HepG2 (cell line): ENCODE measurements around the gene ZNF331. TPM values are rescaled to one million over a fixed set of nuclear protein-coding genes. Genes with fewer than 3 reads are reported as not detected.

Source experiments
- ATAC-seq: fragments of 200-7000 bp; cut with Tn5 transposase; 3 replicates; pipeline ENCODE4 v1.9.1; 2020; ENCODE audit warnings: mild to moderate bottlenecking, moderate library complexity
- BruUV-seq: library from RNA; stranded (reverse); fragments of 400-500 nt; replicated peaks from 2 replicates; lab custom pipeline; 2021; lab: Mats Ljungman, UMichigan
- CTCF ChIA-PET: fragments of 300-600 bp; formaldehyde crosslinking; extraction: SDS; loops from one replicate; lab custom pipeline; 2021; ENCODE audit warnings: low total read pairs, inconsistent platforms, low intra/inter-chr PET ratio; lab: Yijun Ruan, JAX
- POLR2A ChIA-PET: fragments of 350-600 bp; sonication (Branson Sonifier 250); formaldehyde crosslinking; loops from one replicate; lab custom pipeline; 2020; ENCODE audit warnings: antibody characterized with exemption, inconsistent platforms; lab: Yijun Ruan, JAX
- DNase-seq: peaks from one replicate; pipeline ENCODE4 v3.0.0-alpha.2; 2015; ENCODE audit warnings: low spot score
- FAIRE-seq: peaks from 3 replicates; lab custom pipeline; 2011; peaks lifted over from hg19 to GRCh38; lab: Jason Lieb, UNC
- H2AFZ ChIP-seq: one replicate; pipeline ENCODE4 v1.6.1; 2011; ENCODE audit warnings: low read length, inconsistent platforms
- H3K27ac ChIP-seq: fragments of 300-600 bp; 3 replicates; pipeline ENCODE4 v1.8.0; 2011; ENCODE audit warnings: mixed run types, mild to moderate bottlenecking, mixed read lengths, low read length, inconsistent platforms; ENCODE audit not compliant: insufficient read depth; ENCODE audit errors: extremely low read length
- H3K27me3 ChIP-seq, 2 experiments: fragments of 200-600 bp in 1 of 2; 2 replicates in 1 of 2; 3 replicates in 1 of 2; pipeline versions ENCODE4 v1.6.0 to v1.8.0; 2011; ENCODE audit warnings: low read length in 2 of 2, mild to moderate bottlenecking in 2 of 2, moderate library complexity in 2 of 2, inconsistent platforms in 1 of 2; ENCODE audit not compliant: insufficient read depth in 2 of 2, control insufficient read depth in 1 of 2
- H3K36me3 ChIP-seq, 2 experiments: fragments of 200-600 bp in 1 of 2; replicated peaks in 1 of 2; 2 replicates in 1 of 2; 3 replicates in 1 of 2; pipeline versions ENCODE4 v1.5.1 to v1.8.0; 2011; ENCODE audit warnings: low read length in 2 of 2, inconsistent platforms in 1 of 2; ENCODE audit not compliant: insufficient read depth in 2 of 2, control insufficient read depth in 1 of 2
- H3K4me1 ChIP-seq: 2 replicates; pipeline ENCODE4 v1.5.1; 2012; ENCODE audit warnings: low read length, inconsistent platforms; ENCODE audit not compliant: insufficient read depth
- H3K4me2 ChIP-seq: 2 replicates; pipeline ENCODE4 v1.6.0; 2011; ENCODE audit warnings: low read depth, low read length, inconsistent platforms
- H3K4me3 ChIP-seq, 3 experiments: fragments of 200-600 bp in 1 of 3; sonication (generic), shearing (Covaris generic) in 1 of 3; replicated peaks in 1 of 3; 2 replicates each; pipeline ENCODE4 v1.5.1; 2011 to 2016; ENCODE audit warnings: low read length in 3 of 3, inconsistent platforms in 2 of 3, low read depth in 2 of 3, mild to moderate bottlenecking in 2 of 3, control low read depth in 1 of 3, mixed read lengths in 1 of 3; ENCODE audit not compliant: insufficient read depth in 1 of 3
- H3K79me2 ChIP-seq: one replicate; pipeline ENCODE4 v1.6.1; 2011; ENCODE audit warnings: low read length, inconsistent platforms; ENCODE audit not compliant: insufficient read depth
- H3K9ac ChIP-seq: 2 replicates; pipeline ENCODE4 v1.6.0; 2011; ENCODE audit warnings: mild to moderate bottlenecking, low read depth, low read length, inconsistent platforms; ENCODE audit not compliant: insufficient read depth
- H3K9me3 ChIP-seq: 2 replicates; pipeline ENCODE4 v1.5.1; 2012; ENCODE audit warnings: mild to moderate bottlenecking, low read length
- H4K20me1 ChIP-seq: 2 replicates; pipeline ENCODE4 v1.6.0; 2011; ENCODE audit warnings: inconsistent platforms, mild to moderate bottlenecking, low read length, moderate library complexity; ENCODE audit not compliant: insufficient read depth
- AHR ChIP-seq: IDR thresholded peaks from 2 replicates; pipeline ENCODE4 v1.6.1; 2018; ENCODE audit warnings: missing genetic modification reagents, missing compliant biosample characterization
- ATM ChIP-seq: fragments of 450-650 bp; IDR thresholded peaks from 2 replicates; pipeline ENCODE4 v1.7.1; 2017; ENCODE audit warnings: mild to moderate bottlenecking, borderline replicate concordance
- FLYWCH1 ChIP-seq: sonication (generic); formaldehyde crosslinking; IDR thresholded peaks from 2 replicates; pipeline ENCODE4 v1.8.1; 2023; ENCODE audit warnings: mild to moderate bottlenecking, missing genetic modification reagents
- HNF4G ChIP-seq, 2 experiments: sonication (generic) in 1 of 2; formaldehyde crosslinking in 1 of 2; IDR thresholded peaks; 2 replicates each; pipeline versions ENCODE4 v1.4.0 to v1.6.1; 2011 to 2020; ENCODE audit warnings: borderline replicate concordance in 2 of 2, low read depth in 2 of 2, mild to moderate bottlenecking in 2 of 2, low read length in 1 of 2, missing genetic modification reagents in 1 of 2, moderate library complexity in 1 of 2
- HNRNPUL1 ChIP-seq: fragments of 200-400 bp; formaldehyde crosslinking; IDR thresholded peaks from 2 replicates; pipeline ENCODE4 v1.6.1; 2017; ENCODE audit warnings: low read depth, mild to moderate bottlenecking, low read length, moderate library complexity
- KMT2B ChIP-seq: IDR thresholded peaks from 2 replicates; pipeline ENCODE4 v1.6.1; 2016; ENCODE audit warnings: missing genetic modification reagents, missing compliant biosample characterization
- MAF1 ChIP-seq: sonication (generic); formaldehyde crosslinking; IDR thresholded peaks from 2 replicates; pipeline ENCODE4 v1.5.0; 2020; ENCODE audit warnings: missing genetic modification reagents, borderline replicate concordance
- NBN ChIP-seq: fragments of 450-650 bp; conservative IDR thresholded peaks from 2 replicates; pipeline ENCODE4 v1.6.1; 2017
- PLRG1 ChIP-seq: fragments of 450-650 bp; conservative IDR thresholded peaks from 2 replicates; pipeline ENCODE4 v1.6.1; 2016
- RNF2 ChIP-seq: fragments of 450-650 bp; conservative IDR thresholded peaks from 2 replicates; pipeline ENCODE4 v1.6.1; 2016; ENCODE audit warnings: low read depth
- SMAD3 ChIP-seq: sonication (generic); formaldehyde crosslinking; IDR thresholded peaks from 2 replicates; pipeline ENCODE4 v1.4.0; 2020; ENCODE audit warnings: missing genetic modification reagents
- ZNF224 ChIP-seq: sonication (generic); formaldehyde crosslinking; IDR thresholded peaks from 2 replicates; pipeline ENCODE4 v1.5.0; 2020; ENCODE audit warnings: mild to moderate bottlenecking, missing genetic modification reagents
- ZNF530 ChIP-seq: sonication (generic); formaldehyde crosslinking; IDR thresholded peaks from 2 replicates; pipeline ENCODE4 v1.5.0; 2020; ENCODE audit warnings: low read depth, mild to moderate bottlenecking, missing genetic modification reagents
- ZZZ3 ChIP-seq: sonication (generic); formaldehyde crosslinking; IDR thresholded peaks from 2 replicates; pipeline ENCODE4 v1.4.0; 2020; ENCODE audit warnings: missing genetic modification reagents, mild to moderate bottlenecking, borderline replicate concordance
- WGBS: methylation state at CpG from one replicate; pipeline ENCODE4 v1.1.6; 2017; ENCODE audit warnings: low lambda C conversion rate; 5-methylcytosine and 5-hydroxymethylcytosine counted together
- in situ Hi-C: cut with HindIII; loops from 2 replicates; pipeline ENCODE4 v1.10.0; 2017; ENCODE audit warnings: low pct_unique_long_range_greater_than_20kb; ENCODE audit not compliant: extremely low pct_ligation_motif_present
- intact Hi-C: fragments of 100-400 bp; cut with micrococcal nuclease; formaldehyde crosslinking; loops from one replicate; pipeline ENCODE4 v1.10.0; 2022; ENCODE audit not compliant: unreplicated experiment
- polyA plus RNA-seq, 8 experiments: library from polyadenylated mRNA; depleted of rRNA in 3 of 8; stranded (reverse) in 7 of 8; unstranded in 1 of 8; fragments of >200 nt; fragmentation: Illumina TruSeq in 4 of 8; extraction: Trizol in 4 of 8; gene quantifications; 2 replicates each; pipeline versions ENCODE4 v1.2.1 to v1.2.3, GENCODE V29; 2011 to 2016; ENCODE audit warnings: low read depth in 4 of 8, missing spikeins in 1 of 8, mixed read lengths in 1 of 8; ENCODE audit not compliant: insufficient read depth in 1 of 8
- total RNA-seq, 5 experiments: library from RNA; depleted of rRNA; stranded (reverse); fragments of >200 nt; fragmentation: Illumina TruSeq; extraction: Trizol; gene quantifications; 2 replicates each; pipeline ENCODE4 v1.2.3, GENCODE V29; 2016; ENCODE audit warnings: low read depth in 1 of 5
- TF ChIP-seq, protein P1 (sequence below): sonication (generic); formaldehyde crosslinking; IDR thresholded peaks from 2 replicates; pipeline ENCODE4 v1.5.0; 2020; ENCODE audit warnings: mild to moderate bottlenecking, missing genetic modification reagents
- TF ChIP-seq, protein P2 (sequence below): sonication (generic); formaldehyde crosslinking; conservative IDR thresholded peaks from 2 replicates; pipeline ENCODE4 v1.4.0; 2020; ENCODE audit warnings: mild to moderate bottlenecking, missing genetic modification reagents, moderate library complexity

ZNF331 gene
- total and polyA plus RNA-seq, 2 of the 13 experiments (the other 11 are each of a cell fraction or from before 2014, with no cell fraction given): 8.2 to 13.3 TPM

DNA sequence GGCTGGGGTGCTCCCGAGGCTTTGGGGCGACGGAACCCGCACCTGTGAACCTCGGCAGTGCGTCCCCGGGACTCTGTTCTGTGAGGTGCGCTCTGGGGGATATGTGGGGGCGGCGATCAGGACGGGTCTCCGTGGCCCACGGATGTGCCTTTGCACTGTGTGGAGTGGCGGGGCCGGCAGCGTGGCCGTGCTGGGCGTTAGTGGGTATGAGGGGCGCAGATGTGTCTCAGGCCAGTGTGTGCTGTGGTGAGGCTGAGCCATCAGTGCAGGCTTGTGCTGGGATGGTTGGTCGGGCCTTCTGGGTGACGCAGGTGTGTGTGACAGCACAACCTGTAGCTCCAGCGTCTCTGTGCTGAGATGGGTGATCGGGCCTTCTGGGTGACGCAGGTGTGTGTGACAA lies 16.9 kb downstream of the ZNF331 start:
- Histone ChIP-seq H3K79me2 (peaks cover 21% of the 10 kb centered on the region), H3K4me3 (no peak overlapping the region), H3K27me3 (no peaks in the 10 kb centered on the region), H4K20me1 (no peaks in the 10 kb centered on the region), H3K36me3 (peaks cover 2 to 9% of the 10 kb centered on the region in 2 experiments; a peak in 4 of 5 replicates), H2AFZ (no peak overlapping the region), H3K4me2 (no peak overlapping the region), H3K9ac (no peak overlapping the region), H3K27ac (no peak overlapping the region), H3K4me1 (no peaks in the 10 kb centered on the region), H3K9me3 (no peaks in the 10 kb centered on the region)
- intact Hi-C loops (no loop called here), in situ Hi-C loops (no loop called here)
- no peak for FAIRE-seq
- ChIA-PET CTCF (no interaction called here), POLR2A (no interaction called here)
- WGBS: 96% methylated on average over 23 of the region's 24 CpGs
- no TSS peak for BruUV-seq
- no peak for DNase-seq
- ATAC-seq: no peak; the same call in 2 of the 3 replicates
- TF ChIP-seq HNF4G (IDR thresholded peaks at IDR 0.05; ENCODE audit: borderline replicate concordance, low read depth, low read length) (no peak), HNF4G (CRISPR knock-in tag; IDR thresholded peaks at IDR 0.05; ENCODE audit: borderline replicate concordance, low read depth) (no peak), RNF2 (no peak), NBN (no peak), ZZZ3 (CRISPR knock-in tag) (no peak), KMT2B (CRISPR knock-in tag) (no peak), FLYWCH1 (no peak), SMAD3 (CRISPR knock-in tag) (no peak), ATM (no peak), AHR (CRISPR knock-in tag) (no peak), MAF1 (CRISPR knock-in tag) (no peak), ZNF530 (no peak), ZNF224 (CRISPR knock-in tag) (no peak), PLRG1 (no peak), HNRNPUL1 (no peak)
- TF ChIP-seq, protein P1, sequence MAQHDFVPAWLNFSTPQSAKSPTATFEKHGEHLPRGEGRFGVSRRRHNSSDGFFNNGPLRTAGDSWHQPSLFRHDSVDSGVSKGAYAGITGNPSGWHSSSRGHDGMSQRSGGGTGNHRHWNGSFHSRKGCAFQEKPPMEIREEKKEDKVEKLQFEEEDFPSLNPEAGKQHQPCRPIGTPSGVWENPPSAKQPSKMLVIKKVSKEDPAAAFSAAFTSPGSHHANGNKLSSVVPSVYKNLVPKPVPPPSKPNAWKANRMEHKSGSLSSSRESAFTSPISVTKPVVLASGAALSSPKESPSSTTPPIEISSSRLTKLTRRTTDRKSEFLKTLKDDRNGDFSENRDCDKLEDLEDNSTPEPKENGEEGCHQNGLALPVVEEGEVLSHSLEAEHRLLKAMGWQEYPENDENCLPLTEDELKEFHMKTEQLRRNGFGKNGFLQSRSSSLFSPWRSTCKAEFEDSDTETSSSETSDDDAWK (CRISPR knock-in tag): no peak
- TF ChIP-seq, protein P2, sequence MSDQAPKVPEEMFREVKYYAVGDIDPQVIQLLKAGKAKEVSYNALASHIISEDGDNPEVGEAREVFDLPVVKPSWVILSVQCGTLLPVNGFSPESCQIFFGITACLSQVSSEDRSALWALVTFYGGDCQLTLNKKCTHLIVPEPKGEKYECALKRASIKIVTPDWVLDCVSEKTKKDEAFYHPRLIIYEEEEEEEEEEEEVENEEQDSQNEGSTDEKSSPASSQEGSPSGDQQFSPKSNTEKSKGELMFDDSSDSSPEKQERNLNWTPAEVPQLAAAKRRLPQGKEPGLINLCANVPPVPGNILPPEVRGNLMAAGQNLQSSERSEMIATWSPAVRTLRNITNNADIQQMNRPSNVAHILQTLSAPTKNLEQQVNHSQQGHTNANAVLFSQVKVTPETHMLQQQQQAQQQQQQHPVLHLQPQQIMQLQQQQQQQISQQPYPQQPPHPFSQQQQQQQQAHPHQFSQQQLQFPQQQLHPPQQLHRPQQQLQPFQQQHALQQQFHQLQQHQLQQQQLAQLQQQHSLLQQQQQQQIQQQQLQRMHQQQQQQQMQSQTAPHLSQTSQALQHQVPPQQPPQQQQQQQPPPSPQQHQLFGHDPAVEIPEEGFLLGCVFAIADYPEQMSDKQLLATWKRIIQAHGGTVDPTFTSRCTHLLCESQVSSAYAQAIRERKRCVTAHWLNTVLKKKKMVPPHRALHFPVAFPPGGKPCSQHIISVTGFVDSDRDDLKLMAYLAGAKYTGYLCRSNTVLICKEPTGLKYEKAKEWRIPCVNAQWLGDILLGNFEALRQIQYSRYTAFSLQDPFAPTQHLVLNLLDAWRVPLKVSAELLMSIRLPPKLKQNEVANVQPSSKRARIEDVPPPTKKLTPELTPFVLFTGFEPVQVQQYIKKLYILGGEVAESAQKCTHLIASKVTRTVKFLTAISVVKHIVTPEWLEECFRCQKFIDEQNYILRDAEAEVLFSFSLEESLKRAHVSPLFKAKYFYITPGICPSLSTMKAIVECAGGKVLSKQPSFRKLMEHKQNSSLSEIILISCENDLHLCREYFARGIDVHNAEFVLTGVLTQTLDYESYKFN (CRISPR knock-in tag): no peak
